A673 (cell line): ENCODE results near the gene PRG3. TPM values are rescaled to one million over a fixed set of nuclear protein-coding genes. Genes with fewer than 3 reads are reported as not detected.

Experiments
- Bru-seq: library from RNA; stranded (reverse); fragments of 400-500 nt; gene quantifications from one replicate; lab custom pipeline; 2021; lab: Mats Ljungman, UMichigan
- BruChase-seq, 2 experiments: library from RNA; stranded (reverse); fragments of 400-500 nt; gene quantifications; one replicate each; lab custom pipeline; 2021; lab: Mats Ljungman, UMichigan
- BruUV-seq: library from RNA; stranded (reverse); fragments of 400-500 nt; replicated peaks from 2 replicates; lab custom pipeline; 2021; lab: Mats Ljungman, UMichigan
- CTCF ChIA-PET: fragments of 300-600 bp; sonication (Branson Sonifier 250); formaldehyde crosslinking; loops from one replicate; lab custom pipeline; 2022; ENCODE audit warnings: antibody characterized with exemption; lab: Charles Lee
- POLR2A ChIA-PET: fragments of 300-600 bp; sonication (Branson Sonifier 250); formaldehyde crosslinking; loops from one replicate; lab custom pipeline; 2022; ENCODE audit warnings: antibody characterized with exemption; ENCODE audit not compliant: low non-redundant PET; lab: Charles Lee
- DNase-seq: peaks from one replicate; pipeline ENCODE4 v3.0.0-alpha.2; 2015; ENCODE audit warnings: low spot score
- H3K27ac ChIP-seq: fragments of 200-600 bp; sonication (generic); 2 replicates; pipeline ENCODE4 v1.5.1; 2016; ENCODE audit warnings: mixed run types, low read depth, mild to moderate bottlenecking, mixed read lengths, antibody characterized with exemption, low read length; ENCODE audit not compliant: poor library complexity, severe bottlenecking
- H3K27me3 ChIP-seq: fragments of 200-600 bp; sonication (generic); replicated peaks from 2 replicates; pipeline ENCODE4 v1.6.1; 2017; ENCODE audit warnings: mixed run types, low read depth, mild to moderate bottlenecking, mixed read lengths, antibody characterized with exemption, low read length; ENCODE audit not compliant: insufficient read depth, poor library complexity
- H3K36me3 ChIP-seq: fragments of 200-600 bp; sonication (generic); 2 replicates; pipeline ENCODE4 v1.6.1; 2016; ENCODE audit warnings: mixed run types, mild to moderate bottlenecking, mixed read lengths, antibody characterized with exemption, low read length; ENCODE audit not compliant: insufficient read depth, poor library complexity, severe bottlenecking
- H3K4me1 ChIP-seq: fragments of 200-600 bp; sonication (generic); 2 replicates; pipeline ENCODE4 v1.6.1; 2017; ENCODE audit warnings: mixed run types, mild to moderate bottlenecking, mixed read lengths, antibody characterized with exemption, low read length; ENCODE audit not compliant: insufficient read depth, poor library complexity, severe bottlenecking
- H3K4me3 ChIP-seq: fragments of 200-600 bp; sonication (generic); 2 replicates; pipeline ENCODE4 v1.5.1; 2016; ENCODE audit warnings: low read depth, mixed run types, mild to moderate bottlenecking, mixed read lengths, low read length; ENCODE audit not compliant: poor library complexity, severe bottlenecking
- H3K9me3 ChIP-seq: fragments of 200-600 bp; sonication (generic); 2 replicates; pipeline ENCODE4 v1.6.1; 2016; ENCODE audit warnings: mixed run types, low read depth, mild to moderate bottlenecking, mixed read lengths, antibody characterized with exemption, low read length; ENCODE audit not compliant: poor library complexity, severe bottlenecking
- EZH2 ChIP-seq: fragments of 200-600 bp; sonication (generic); IDR thresholded peaks from 2 replicates; pipeline ENCODE4 v1.6.1; 2017; ENCODE audit warnings: borderline replicate concordance, low read depth, mild to moderate bottlenecking, mixed read lengths, antibody characterized with exemption, low read length; ENCODE audit not compliant: poor library complexity, severe bottlenecking
- intact Hi-C: fragments of 100-400 bp; cut with micrococcal nuclease; formaldehyde crosslinking; loops from one replicate; pipeline ENCODE4 v1.10.0; 2022; ENCODE audit not compliant: unreplicated experiment
- long read RNA-seq: library from polyadenylated mRNA; stranded (forward); transcript quantifications from one replicate; pipeline ENCODE4 v2.0.0, GENCODE V29; 2022
- total RNA-seq: library from RNA; stranded (reverse); gene quantifications from 2 replicates; pipeline ENCODE4 v1.2.3, GENCODE V29; 2021
- TF ChIP-seq, protein P1 (sequence below): fragments of 300-800, 200-600 bp; sonication (generic); conservative IDR thresholded peaks from 2 replicates; pipeline ENCODE4 v1.5.1; 2017; ENCODE audit warnings: low read depth, mild to moderate bottlenecking, antibody characterized with exemption, low read length, moderate library complexity, mixed read lengths

The PRG3 gene
- total RNA-seq, result not detected in 2 replicates
- not detected for Bru-seq, nascent RNA
- not detected for BruChase-seq, experiment 1, labeled RNA remaining after a 2-hour chase
- BruChase-seq, experiment 2, labeled RNA remaining after a 6-hour chase, result not detected
- long read RNA-seq, result 0 reads

GRCh38 chr11:57380975-57381374 lies at the start of gene PRG3:
TSS of gene PRG3 (minus strand) at chr11:57381150. CDS start at chr11:57380708, 442 bp downstream.
- TF ChIP-seq EZH2, result no peak
- TF ChIP-seq, protein P1, sequence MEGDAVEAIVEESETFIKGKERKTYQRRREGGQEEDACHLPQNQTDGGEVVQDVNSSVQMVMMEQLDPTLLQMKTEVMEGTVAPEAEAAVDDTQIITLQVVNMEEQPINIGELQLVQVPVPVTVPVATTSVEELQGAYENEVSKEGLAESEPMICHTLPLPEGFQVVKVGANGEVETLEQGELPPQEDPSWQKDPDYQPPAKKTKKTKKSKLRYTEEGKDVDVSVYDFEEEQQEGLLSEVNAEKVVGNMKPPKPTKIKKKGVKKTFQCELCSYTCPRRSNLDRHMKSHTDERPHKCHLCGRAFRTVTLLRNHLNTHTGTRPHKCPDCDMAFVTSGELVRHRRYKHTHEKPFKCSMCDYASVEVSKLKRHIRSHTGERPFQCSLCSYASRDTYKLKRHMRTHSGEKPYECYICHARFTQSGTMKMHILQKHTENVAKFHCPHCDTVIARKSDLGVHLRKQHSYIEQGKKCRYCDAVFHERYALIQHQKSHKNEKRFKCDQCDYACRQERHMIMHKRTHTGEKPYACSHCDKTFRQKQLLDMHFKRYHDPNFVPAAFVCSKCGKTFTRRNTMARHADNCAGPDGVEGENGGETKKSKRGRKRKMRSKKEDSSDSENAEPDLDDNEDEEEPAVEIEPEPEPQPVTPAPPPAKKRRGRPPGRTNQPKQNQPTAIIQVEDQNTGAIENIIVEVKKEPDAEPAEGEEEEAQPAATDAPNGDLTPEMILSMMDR, result no peak
- ChIA-PET CTCF (no interaction called here), POLR2A (no interaction called here)
- Histone ChIP-seq H3K4me1 (no peaks in the 10 kb centered on the region), H3K9me3 (no peaks in the 10 kb centered on the region), H3K27me3 (peaks cover 46% of the 10 kb centered on the region), H3K27ac (no peak within 1 kb of the TSS), H3K36me3 (no peaks in the 10 kb centered on the region), H3K4me3 (no peak within 1 kb of the TSS)
- BruUV-seq, result no TSS peak
- intact Hi-C loops, result no loop called here
- no peak for DNase-seq

GRCh38 chr11:57429946-57430345 lies 49.0 kb upstream of the PRG3 start:
- Histone ChIP-seq H3K4me1 (peaks cover 15% of the 10 kb centered on the region), H3K4me3 (no peak overlapping the region), H3K27me3 (no peaks in the 10 kb centered on the region), H3K9me3 (no peaks in the 10 kb centered on the region), H3K36me3 (no peaks in the 10 kb centered on the region), H3K27ac (no peak overlapping the region)
- intact Hi-C loops, result no loop called here
- DNase-seq, result no peak
- CTCF ChIA-PET, result no interaction called here
- POLR2A ChIA-PET, result no interaction called here
- no TSS peak for BruUV-seq
- TF ChIP-seq EZH2, result no peak
- TF ChIP-seq, protein P1, result no peak

- BruUV-seq, result no TSS peak
- ChIA-PET CTCF (no interaction called here), POLR2A (no interaction called here)
- H3K9me3 ChIP-seq, result no peaks in the 10 kb centered on the region
- intact Hi-C loops, result no loop called here
- H3K36me3 ChIP-seq, result no peaks in the 10 kb centered on the region
- DNase-seq, result no peak
- TF ChIP-seq, protein P1, result no peak
- TF ChIP-seq EZH2, result no peak
- H3K4me1 ChIP-seq, result peaks cover 28% of the 10 kb centered on the region
- H3K27me3 ChIP-seq, result no peaks in the 10 kb centered on the region
- no peak overlapping the region for H3K4me3 ChIP-seq
- no peak overlapping the region for H3K27ac ChIP-seq
Measured at GRCh38 chr11:57428643-57429042, 47.7 kb upstream of the PRG3 start.
